Measurements from ENCODE around the gene ME3. TPM values are rescaled to one million over a fixed set of nuclear protein-coding genes. Genes with fewer than 3 reads are reported as not detected.
"Not testable (repeated sequence)": the region's sequence is repeated elsewhere in the genome, so short reads cannot be mapped to it uniquely, and the experiment has no call there.

Gene ME3
- total and polyA plus RNA-seq, 2 donors (not counting 1 experiment from before 2014, with no cell fraction given) = 1.3 TPM; not detected in 1

DNA sequence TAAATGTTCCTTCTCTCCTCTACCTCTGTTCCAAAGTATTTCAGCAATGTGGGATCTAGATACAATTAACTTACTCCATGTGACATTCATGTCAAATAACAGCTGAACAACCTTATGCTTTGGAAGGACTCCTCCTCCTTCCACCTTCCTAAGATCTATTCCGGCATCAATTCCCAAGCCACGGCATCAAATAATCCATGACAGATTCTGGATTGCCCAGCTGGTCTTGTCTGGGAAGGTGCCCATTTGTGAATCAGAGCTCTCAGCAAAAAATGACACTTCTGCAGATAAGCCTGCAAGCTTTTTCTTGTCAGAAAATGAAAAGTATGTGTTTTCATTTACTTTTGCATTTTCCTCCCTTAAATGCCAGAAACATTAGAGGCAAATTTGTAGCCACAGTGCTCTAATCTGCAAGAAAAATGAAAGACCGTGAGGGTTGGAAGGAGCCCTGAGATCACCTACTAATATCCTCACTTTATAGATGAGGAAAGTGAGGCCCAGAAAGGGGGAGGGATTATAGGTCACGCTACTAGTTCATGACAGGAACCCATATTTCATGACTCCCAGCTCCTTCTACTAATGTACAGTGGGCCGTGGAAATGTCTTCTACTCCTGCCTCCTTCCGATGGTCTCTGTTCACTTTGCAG is 124.0 kb downstream of the ME3 start:
- no peaks in the 10 kb centered on the region for H3K4me1 Mint-ChIP-seq
- no peaks in the 10 kb centered on the region for H3K36me3 ChIP-seq (replicated peaks in 1 of 2; ENCODE audit: control extremely low read depth in 1 of 2, control insufficient read depth in 1 of 2, extremely low read depth in 1 of 2, insufficient read depth in 2 of 2, low read length in 1 of 2)
- no peak overlapping the region for H3K27ac Mint-ChIP-seq
- no peak overlapping the region for H3K4me3 ChIP-seq (ENCODE audit: control extremely low read depth in 1 of 5, extremely low read depth in 1 of 5, insufficient read depth in 1 of 5, low read depth in 2 of 5, low read length in 4 of 5)
- POLR2A ChIA-PET = no interaction called here
- intact Hi-C loops (cut with micrococcal nuclease) = no loop called here
- no peaks in the 10 kb centered on the region for H3K9me3 Mint-ChIP-seq (ENCODE audit: insufficient read depth)
- no peaks in the 10 kb centered on the region for H3K9me3 ChIP-seq (ENCODE audit: control extremely low read depth in 1 of 3, control insufficient read depth in 2 of 3, insufficient read depth in 1 of 3, low read length in 2 of 3)
- H3K27me3 ChIP-seq (replicated peaks in 1 of 4; ENCODE audit: control extremely low read depth in 1 of 4, control insufficient read depth in 3 of 4, insufficient read depth in 4 of 4, low read length in 3 of 4) = no peaks in the 10 kb centered on the region
- ATAC-seq (ENCODE audit: low read depth) (no peak), DNase-seq (no peak)
- no peaks in the 10 kb centered on the region for H3K79me2 ChIP-seq (ENCODE audit: control insufficient read depth, insufficient read depth, low read length)
- TF ChIP-seq, protein P1, sequence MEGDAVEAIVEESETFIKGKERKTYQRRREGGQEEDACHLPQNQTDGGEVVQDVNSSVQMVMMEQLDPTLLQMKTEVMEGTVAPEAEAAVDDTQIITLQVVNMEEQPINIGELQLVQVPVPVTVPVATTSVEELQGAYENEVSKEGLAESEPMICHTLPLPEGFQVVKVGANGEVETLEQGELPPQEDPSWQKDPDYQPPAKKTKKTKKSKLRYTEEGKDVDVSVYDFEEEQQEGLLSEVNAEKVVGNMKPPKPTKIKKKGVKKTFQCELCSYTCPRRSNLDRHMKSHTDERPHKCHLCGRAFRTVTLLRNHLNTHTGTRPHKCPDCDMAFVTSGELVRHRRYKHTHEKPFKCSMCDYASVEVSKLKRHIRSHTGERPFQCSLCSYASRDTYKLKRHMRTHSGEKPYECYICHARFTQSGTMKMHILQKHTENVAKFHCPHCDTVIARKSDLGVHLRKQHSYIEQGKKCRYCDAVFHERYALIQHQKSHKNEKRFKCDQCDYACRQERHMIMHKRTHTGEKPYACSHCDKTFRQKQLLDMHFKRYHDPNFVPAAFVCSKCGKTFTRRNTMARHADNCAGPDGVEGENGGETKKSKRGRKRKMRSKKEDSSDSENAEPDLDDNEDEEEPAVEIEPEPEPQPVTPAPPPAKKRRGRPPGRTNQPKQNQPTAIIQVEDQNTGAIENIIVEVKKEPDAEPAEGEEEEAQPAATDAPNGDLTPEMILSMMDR (IDR thresholded peaks at IDR 0.05) = no peak
- TF ChIP-seq EZH2 (IDR thresholded peaks at IDR 0.05; ENCODE audit: borderline replicate concordance, insufficient read depth, low read depth, low read length, poor library complexity, severe bottlenecking) = no peak
- H3K4me2 ChIP-seq (replicated peaks; ENCODE audit: low read depth, low read length, poor library complexity, severe bottlenecking) = no peak overlapping the region
- H3K27me3 Mint-ChIP-seq = peaks cover under 1% of the 10 kb centered on the region
- WGBS (ENCODE audit: insufficient coverage) = 92% methylated on average over 4 of the region's 6 CpGs
- H2AFZ ChIP-seq (ENCODE audit: insufficient read depth, low read depth, low read length, poor library complexity, severe bottlenecking) = no peak overlapping the region
- H3K4me1 ChIP-seq (ENCODE audit: control insufficient read depth in 2 of 2, insufficient read depth in 2 of 2, low read length in 2 of 2) = no peaks in the 10 kb centered on the region
- no peak overlapping the region for H3K4me3 Mint-ChIP-seq
- H3K9ac ChIP-seq (ENCODE audit: low read length) = no peak overlapping the region
- CTCF ChIA-PET = interaction anchor here (1.2 kb wide), 1 partner anchor 60 kb away, joined by 3 read pairs; no protein-coding TSS in a partner anchor
- H4K20me1 ChIP-seq (ENCODE audit: control insufficient read depth, insufficient read depth, low read length, poor library complexity, severe bottlenecking) = no peaks in the 10 kb centered on the region
- no peak overlapping the region for H3K27ac ChIP-seq (ENCODE audit: low read length in 2 of 2)

DNA sequence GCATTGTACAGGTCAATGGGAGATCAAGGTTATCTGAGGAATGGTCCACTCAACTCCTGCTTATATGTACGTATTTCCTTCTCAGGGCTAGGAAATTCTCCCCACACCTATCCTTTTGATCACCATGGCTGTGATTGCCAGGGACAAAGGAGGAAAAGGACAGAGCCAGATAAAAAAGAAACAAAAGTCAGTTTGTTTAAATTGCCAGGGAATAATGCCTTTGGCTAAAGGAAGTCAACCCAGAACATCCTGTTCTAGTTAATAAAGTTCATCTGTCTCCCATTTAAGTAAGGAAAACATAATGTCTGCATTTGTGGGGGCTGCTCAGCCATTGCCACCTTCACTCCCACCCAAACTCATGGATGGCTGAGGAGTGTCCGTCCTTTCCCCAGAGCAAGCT is 124.7 kb downstream of the ME3 start:
- no peaks in the 10 kb centered on the region for H3K36me3 ChIP-seq (replicated peaks in 1 of 2; ENCODE audit: control extremely low read depth in 1 of 2, control insufficient read depth in 1 of 2, extremely low read depth in 1 of 2, insufficient read depth in 2 of 2, low read length in 1 of 2)
- ATAC-seq (ENCODE audit: low read depth) (no peak), DNase-seq (no peak)
- H3K4me1 Mint-ChIP-seq = no peaks in the 10 kb centered on the region
- no peak overlapping the region for H2AFZ ChIP-seq (ENCODE audit: insufficient read depth, low read depth, low read length, poor library complexity, severe bottlenecking)
- no peak overlapping the region for H3K4me2 ChIP-seq (replicated peaks; ENCODE audit: low read depth, low read length, poor library complexity, severe bottlenecking)
- no peak overlapping the region for H3K27ac ChIP-seq (ENCODE audit: low read length in 2 of 2)
- intact Hi-C loops (cut with micrococcal nuclease) = no loop called here
- H3K27ac Mint-ChIP-seq = no peak overlapping the region
- 100% methylated on average over 1 of the region's 2 CpGs for WGBS (ENCODE audit: insufficient coverage)
- H4K20me1 ChIP-seq (ENCODE audit: control insufficient read depth, insufficient read depth, low read length, poor library complexity, severe bottlenecking) = no peaks in the 10 kb centered on the region
- no peaks in the 10 kb centered on the region for H3K9me3 ChIP-seq (ENCODE audit: control extremely low read depth in 1 of 3, control insufficient read depth in 2 of 3, insufficient read depth in 1 of 3, low read length in 2 of 3)
- ChIA-PET CTCF (no interaction called here), POLR2A (no interaction called here)
- no peak for TF ChIP-seq EZH2 (IDR thresholded peaks at IDR 0.05; ENCODE audit: borderline replicate concordance, insufficient read depth, low read depth, low read length, poor library complexity, severe bottlenecking)
- TF ChIP-seq, protein P1 (IDR thresholded peaks at IDR 0.05) = no peak
- H3K27me3 ChIP-seq (replicated peaks in 1 of 4; ENCODE audit: control extremely low read depth in 1 of 4, control insufficient read depth in 3 of 4, insufficient read depth in 4 of 4, low read length in 3 of 4) = no peaks in the 10 kb centered on the region
- H3K27me3 Mint-ChIP-seq = peaks cover 5% of the 10 kb centered on the region
- H3K9ac ChIP-seq (ENCODE audit: low read length) = no peak overlapping the region
- no peaks in the 10 kb centered on the region for H3K79me2 ChIP-seq (ENCODE audit: control insufficient read depth, insufficient read depth, low read length)
- H3K4me3 ChIP-seq (ENCODE audit: control extremely low read depth in 1 of 5, extremely low read depth in 1 of 5, insufficient read depth in 1 of 5, low read depth in 2 of 5, low read length in 4 of 5) = no peak overlapping the region
- no peaks in the 10 kb centered on the region for H3K4me1 ChIP-seq (ENCODE audit: control insufficient read depth in 2 of 2, insufficient read depth in 2 of 2, low read length in 2 of 2)
- no peaks in the 10 kb centered on the region for H3K9me3 Mint-ChIP-seq (ENCODE audit: insufficient read depth)
- no peak overlapping the region for H3K4me3 Mint-ChIP-seq

DNA sequence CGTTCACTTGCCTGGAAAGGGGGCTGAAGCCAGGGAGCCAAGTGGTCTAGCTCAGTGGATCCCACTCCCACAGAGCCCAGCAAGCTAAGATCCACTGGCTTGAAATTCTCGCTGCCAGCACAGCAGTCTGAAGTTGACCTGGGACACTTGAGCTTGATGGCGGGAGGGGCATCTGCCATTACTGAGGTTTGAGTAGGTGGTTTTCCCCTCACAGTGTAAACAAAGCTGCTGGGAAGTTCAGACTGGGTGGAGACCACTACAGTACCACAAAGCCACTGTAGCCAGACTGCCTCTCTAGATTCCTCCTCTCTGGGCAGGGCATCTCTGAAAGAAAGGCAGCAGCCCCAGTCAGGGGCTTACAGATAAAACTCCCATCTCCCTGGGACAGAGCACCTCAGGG is 131.1 kb downstream of the ME3 start:
- H3K79me2 ChIP-seq (ENCODE audit: control insufficient read depth, insufficient read depth, low read length); POLR2A ChIA-PET; H3K4me2 ChIP-seq (replicated peaks; ENCODE audit: low read depth, low read length, poor library complexity, severe bottlenecking); H4K20me1 ChIP-seq (ENCODE audit: control insufficient read depth, insufficient read depth, low read length, poor library complexity, severe bottlenecking); H3K4me3 Mint-ChIP-seq; H3K27me3 Mint-ChIP-seq; H3K9me3 Mint-ChIP-seq (ENCODE audit: insufficient read depth); H3K4me1 Mint-ChIP-seq; intact Hi-C loops (cut with micrococcal nuclease); H3K4me1 ChIP-seq (ENCODE audit: control insufficient read depth in 2 of 2, insufficient read depth in 2 of 2, low read length in 2 of 2); H3K27me3 ChIP-seq (replicated peaks in 1 of 4; ENCODE audit: control extremely low read depth in 1 of 4, control insufficient read depth in 3 of 4, insufficient read depth in 4 of 4, low read length in 3 of 4); H3K27ac Mint-ChIP-seq; H3K9ac ChIP-seq (ENCODE audit: low read length); H3K9me3 ChIP-seq (ENCODE audit: control extremely low read depth in 1 of 3, control insufficient read depth in 2 of 3, insufficient read depth in 1 of 3, low read length in 2 of 3); H3K4me3 ChIP-seq (ENCODE audit: control extremely low read depth in 1 of 5, extremely low read depth in 1 of 5, insufficient read depth in 1 of 5, low read depth in 2 of 5, low read length in 4 of 5); CTCF ChIA-PET; H3K27ac ChIP-seq (ENCODE audit: low read length in 2 of 2); ATAC-seq (ENCODE audit: low read depth); H3K36me3 ChIP-seq (replicated peaks in 1 of 2; ENCODE audit: control extremely low read depth in 1 of 2, control insufficient read depth in 1 of 2, extremely low read depth in 1 of 2, insufficient read depth in 2 of 2, low read length in 1 of 2); DNase-seq; H2AFZ ChIP-seq (ENCODE audit: insufficient read depth, low read depth, low read length, poor library complexity, severe bottlenecking): not testable (repeated sequence)
- 86% methylated on average over 1 of the region's 3 CpGs for WGBS (ENCODE audit: insufficient coverage)
